Immature natural killer cell (primary cell): ENCODE data around the gene DUSP6. TPM values are rescaled to one million over a fixed set of nuclear protein-coding genes. Genes with fewer than 3 reads are reported as not detected.
A peak's percentile ranks its signal among the peaks of the same experiment; 100 is the strongest.

Experiments used
- DNase-seq, 3 donors: peaks; one replicate each; pipeline ENCODE4 v3.0.0; 2022; ENCODE audit warnings: mixed read lengths in 1 of 3
- H3K27ac Mint-ChIP-seq, 6 donors: one replicate each; pipeline ENCODE4 v1.8.0; 2020; ENCODE audit warnings: mixed read lengths in 6 of 6, mild to moderate bottlenecking in 5 of 6, inconsistent platforms in 4 of 6, moderate library complexity in 3 of 6
- H3K27me3 Mint-ChIP-seq, 3 donors: one replicate each; pipeline ENCODE4 v1.8.0; 2020 to 2021; ENCODE audit warnings: low read depth in 3 of 3, mild to moderate bottlenecking in 3 of 3, mixed read lengths in 3 of 3, moderate library complexity in 3 of 3, inconsistent platforms in 1 of 3
- H3K36me3 Mint-ChIP-seq, 3 donors: one replicate each; pipeline ENCODE4 v1.8.0; 2020; ENCODE audit warnings: mixed read lengths in 3 of 3, inconsistent platforms in 2 of 3, mild to moderate bottlenecking in 2 of 3
- H3K4me1 Mint-ChIP-seq, 2 donors: one replicate each; pipeline ENCODE4 v1.8.0; 2020; ENCODE audit warnings: inconsistent platforms in 2 of 2, mild to moderate bottlenecking in 2 of 2, mixed read lengths in 2 of 2, moderate library complexity in 1 of 2
- H3K4me3 Mint-ChIP-seq, 5 donors: one replicate each; pipeline ENCODE4 v1.8.0; 2020; ENCODE audit warnings: mild to moderate bottlenecking in 5 of 5, mixed read lengths in 5 of 5, inconsistent platforms in 3 of 5, moderate library complexity in 3 of 5
- H3K9me3 Mint-ChIP-seq, 6 donors: one replicate each; pipeline ENCODE4 v1.8.0; 2020; ENCODE audit warnings: mild to moderate bottlenecking in 6 of 6, mixed read lengths in 6 of 6, inconsistent platforms in 4 of 6, moderate library complexity in 3 of 6
- polyA plus RNA-seq, 3 donors: library from polyadenylated mRNA; unstranded; fragments of 300-500 nt; fragmentation: Illumina TruSeq; gene quantifications; one replicate each; pipeline ENCODE4 v1.2.3, GENCODE V29; 2021

DUSP6 gene
- polyA plus RNA-seq, 3 donors from 2014 or later: 18.9 to 37.6 (median 27.1) TPM

DNA sequence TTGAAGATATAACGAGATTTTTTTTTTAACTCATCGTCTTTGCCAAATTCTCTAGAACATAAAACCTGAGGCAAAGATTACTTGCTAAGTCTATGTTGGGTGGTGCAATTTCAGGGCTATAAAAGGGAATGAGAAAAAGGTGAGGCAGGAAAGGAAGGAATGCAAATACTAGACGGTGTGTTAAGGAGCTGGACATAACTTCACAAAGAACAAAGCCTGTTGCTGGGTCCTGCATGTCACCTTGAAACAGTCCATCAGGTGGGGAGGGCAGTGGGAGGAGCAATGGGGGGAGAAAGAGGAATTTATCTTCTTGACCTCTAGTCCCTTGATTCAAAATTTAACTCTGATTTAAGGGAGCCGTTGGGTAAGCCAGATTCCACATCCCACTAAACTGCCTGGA, 16.1 kb upstream of the DUSP6 start:
- Mint-ChIP-seq H3K9me3 (no peaks in the 10 kb centered on the region), H3K4me1 (peaks cover 3 to 12% of the 10 kb centered on the region in 2 donors), H3K27ac (no peak overlapping the region), H3K27me3 (peaks cover 1 to 3% (median 3%) of the 10 kb centered on the region in 3 donors), H3K36me3 (peaks cover 0 to 12% (median 6%) of the 10 kb centered on the region in 3 donors), H3K4me3 (no peak overlapping the region)
- DNase-seq: no peak

DNA sequence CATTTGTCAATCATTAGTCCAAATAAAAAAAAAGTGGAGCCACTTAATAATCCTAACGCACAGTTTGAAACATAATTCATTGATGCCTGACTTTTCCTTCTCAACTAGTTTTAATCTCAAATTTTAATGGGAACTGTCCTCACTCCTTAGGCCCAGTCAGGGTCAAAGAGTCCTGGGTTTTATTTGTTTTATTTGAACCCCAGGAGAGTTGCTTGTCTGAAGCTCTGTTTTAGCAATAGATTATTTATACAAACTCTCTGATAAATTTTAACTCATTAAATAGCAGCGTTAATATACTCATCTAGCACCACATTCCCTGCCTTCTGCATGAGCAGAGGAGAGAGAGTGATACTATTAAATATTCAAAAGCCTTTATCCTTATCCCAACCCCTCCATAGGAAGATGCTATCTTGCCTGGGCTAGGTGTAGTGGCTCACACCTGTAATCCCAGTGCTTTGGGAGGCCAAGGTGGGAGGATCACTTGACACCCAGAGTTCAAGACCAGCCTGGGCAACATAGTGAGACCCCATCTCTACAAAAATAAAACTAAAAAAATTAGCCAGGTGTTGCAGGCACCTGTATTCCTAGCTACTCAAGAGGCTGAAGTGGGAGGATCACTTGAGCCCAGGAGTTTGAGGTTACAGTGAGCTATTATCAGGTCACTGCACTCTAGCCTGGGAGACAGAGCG, 14.5 kb upstream of the DUSP6 start:
- H3K9me3 Mint-ChIP-seq: no peaks in the 10 kb centered on the region

DNA sequence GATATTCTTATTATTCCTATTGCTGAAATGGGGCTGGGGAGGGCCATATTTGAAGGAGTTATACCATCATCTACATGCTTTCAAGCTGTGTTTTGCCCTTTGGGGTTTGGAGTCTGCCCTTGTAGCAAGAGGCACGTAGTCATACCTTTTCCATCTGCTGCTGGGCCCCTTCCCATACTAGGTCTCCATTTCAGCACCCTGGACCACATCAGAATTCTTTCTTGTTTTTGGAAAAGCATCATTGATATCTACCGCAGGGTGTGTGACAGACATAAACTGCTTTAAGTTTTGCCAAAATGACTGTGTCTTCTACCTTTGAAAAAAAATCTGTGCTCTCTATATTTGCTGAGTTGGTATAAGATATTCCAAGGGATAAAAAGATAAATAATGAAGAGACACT, 12.3 kb upstream of the DUSP6 start:
- peaks cover 0 to 22% (median 4%) of the 10 kb centered on the region in 3 donors for H3K36me3 Mint-ChIP-seq
- H3K27ac Mint-ChIP-seq: no peak overlapping the region
- DNase-seq: no peak
- H3K9me3 Mint-ChIP-seq: no peaks in the 10 kb centered on the region
- H3K4me3 Mint-ChIP-seq: no peak overlapping the region
- no peaks in the 10 kb centered on the region for H3K4me1 Mint-ChIP-seq
- peaks cover 0 to 1% (median 1%) of the 10 kb centered on the region in 3 donors for H3K27me3 Mint-ChIP-seq

More for the DNA sequence above, 14.5 kb upstream of the DUSP6 start:
- peaks cover 3 to 12% of the 10 kb centered on the region in 2 donors for H3K4me1 Mint-ChIP-seq
- peaks cover 0 to 14% (median 6%) of the 10 kb centered on the region in 3 donors for H3K36me3 Mint-ChIP-seq
- DNase-seq: no peak
- peaks cover 1 to 3% (median 3%) of the 10 kb centered on the region in 3 donors for H3K27me3 Mint-ChIP-seq
- H3K27ac Mint-ChIP-seq: no peak overlapping the region
- H3K4me3 Mint-ChIP-seq: no peak overlapping the region

DNA sequence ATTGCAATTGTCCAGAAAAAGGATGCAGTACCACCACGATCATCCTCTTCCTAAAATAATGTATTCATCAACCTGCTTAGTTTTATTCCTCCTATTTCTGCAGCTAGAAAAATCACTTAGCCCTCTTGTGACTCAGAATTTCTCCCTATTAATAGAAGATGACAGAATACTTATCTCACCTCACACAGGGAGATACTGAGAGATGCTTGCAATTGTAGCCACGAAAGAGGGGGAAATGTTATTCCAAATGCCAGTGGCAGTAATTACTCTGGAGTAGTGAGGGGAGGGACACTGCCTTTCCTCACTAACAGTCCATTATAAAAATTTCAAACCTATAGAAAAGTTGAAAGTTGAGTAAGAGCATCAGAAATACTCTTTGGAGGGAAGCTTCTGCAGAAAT, 11.8 kb upstream of the DUSP6 start:
- H3K27me3 Mint-ChIP-seq: peaks cover 0 to 1% (median 1%) of the 10 kb centered on the region in 3 donors
- DNase-seq: no peak
- peaks cover 0 to 22% (median 4%) of the 10 kb centered on the region in 3 donors for H3K36me3 Mint-ChIP-seq
- no peaks in the 10 kb centered on the region for H3K4me1 Mint-ChIP-seq
- H3K27ac Mint-ChIP-seq: no peak overlapping the region
- H3K9me3 Mint-ChIP-seq: no peaks in the 10 kb centered on the region
- no peak overlapping the region for H3K4me3 Mint-ChIP-seq

DNA sequence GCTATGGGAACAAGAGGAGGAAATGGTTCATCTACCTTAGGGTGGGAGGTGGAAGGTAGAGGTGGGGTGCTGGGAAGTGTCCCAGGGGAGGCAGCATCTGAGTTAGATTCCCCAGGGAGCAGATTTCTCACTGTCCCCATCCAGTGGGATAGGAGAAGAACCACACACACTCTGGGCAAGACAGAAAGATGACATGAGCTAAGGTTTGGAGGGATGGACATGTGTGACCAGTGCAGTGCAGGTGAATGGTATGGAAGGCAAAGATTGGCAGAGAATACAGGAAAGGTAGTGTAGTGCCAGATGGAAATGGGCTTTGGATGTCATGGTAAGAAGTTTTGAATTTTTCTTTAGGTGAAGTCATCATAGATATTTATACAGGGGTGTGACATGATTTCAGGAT, 11.3 kb upstream of the DUSP6 start:
- Mint-ChIP-seq H3K36me3 (peaks cover 3 to 22% (median 4%) of the 10 kb centered on the region in 3 donors), H3K4me3 (no peak overlapping the region), H3K9me3 (no peaks in the 10 kb centered on the region), H3K27me3 (peaks cover 0 to 1% (median 1%) of the 10 kb centered on the region in 3 donors), H3K27ac (no peak overlapping the region), H3K4me1 (no peaks in the 10 kb centered on the region)
- DNase-seq: no peak

DNA sequence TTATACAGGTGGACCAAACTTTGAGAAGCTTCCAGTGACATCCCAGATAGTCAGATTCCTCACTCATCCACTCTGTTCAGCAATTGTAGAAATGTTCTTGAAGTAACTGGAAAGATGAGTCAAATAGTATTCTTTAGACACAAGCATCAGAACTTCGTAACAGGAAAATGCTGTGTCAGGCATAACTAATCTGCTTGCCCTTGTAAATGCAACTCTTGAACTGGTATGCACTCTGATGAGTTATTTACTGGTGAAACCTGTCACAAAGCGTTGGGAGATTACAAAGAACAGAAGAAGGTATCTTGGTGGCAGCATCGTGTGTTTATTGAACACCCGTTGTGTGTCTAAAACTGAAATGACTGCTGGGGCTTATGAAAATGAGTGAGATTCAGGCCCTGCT, 10.8 kb upstream of the DUSP6 start:
- H3K4me1 Mint-ChIP-seq: no peaks in the 10 kb centered on the region
- DNase-seq: no peak
- H3K9me3 Mint-ChIP-seq: no peaks in the 10 kb centered on the region
- peaks cover 0 to 1% (median 1%) of the 10 kb centered on the region in 3 donors for H3K27me3 Mint-ChIP-seq
- H3K4me3 Mint-ChIP-seq: no peak overlapping the region
- peaks cover 4 to 20% (median 6%) of the 10 kb centered on the region in 3 donors for H3K36me3 Mint-ChIP-seq
- H3K27ac Mint-ChIP-seq: no peak overlapping the region

DNA sequence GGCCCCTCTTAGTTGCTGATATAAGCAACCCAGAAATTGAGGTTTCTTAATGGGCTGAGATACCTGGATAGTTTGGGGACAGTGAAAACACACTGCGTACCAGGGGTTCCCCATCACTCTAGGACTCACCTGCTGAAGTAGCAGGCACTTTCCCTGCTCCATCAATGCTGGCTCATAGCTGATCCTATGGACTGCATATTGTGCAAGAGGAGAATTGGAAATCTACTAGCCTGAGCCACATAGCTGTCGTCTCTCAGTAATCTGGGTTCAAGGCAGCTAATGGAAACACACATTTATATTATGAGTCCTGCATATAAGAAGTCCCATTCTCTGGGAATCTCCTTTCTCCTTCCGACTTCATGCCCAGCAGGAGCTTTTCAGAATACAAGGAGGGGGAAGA, 7.3 kb upstream of the DUSP6 start:
- Mint-ChIP-seq H3K9me3 (no peaks in the 10 kb centered on the region), H3K4me1 (peaks cover 9 to 15% of the 10 kb centered on the region in 2 donors), H3K27ac (no peak overlapping the region), H3K36me3 (peaks cover 4 to 15% (median 6%) of the 10 kb centered on the region in 3 donors), H3K27me3 (peaks cover under 1 to 2% (median 1%) of the 10 kb centered on the region in 3 donors), H3K4me3 (no peak overlapping the region)
- no peak for DNase-seq

DNA sequence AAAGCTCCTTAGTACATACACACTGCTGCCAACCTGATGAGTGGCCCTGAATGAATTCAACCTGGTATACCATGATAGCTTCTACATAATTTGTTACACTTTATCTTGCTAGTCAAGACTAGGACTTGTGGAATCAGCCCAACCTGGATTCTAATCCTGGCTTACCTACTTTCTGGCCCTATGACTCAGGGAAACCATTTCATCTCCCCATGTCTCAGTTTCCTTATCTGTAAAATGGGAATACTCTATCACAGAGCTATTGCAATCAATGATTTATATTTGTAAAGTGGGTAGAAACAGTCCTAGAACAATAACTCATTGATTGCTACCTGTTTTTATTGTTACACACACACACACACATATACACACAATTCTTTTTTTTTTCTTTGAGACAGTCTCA, 6.5 kb upstream of the DUSP6 start:
- H3K27me3 Mint-ChIP-seq: peaks cover 0 to 4% (median 2%) of the 10 kb centered on the region in 3 donors
- DNase-seq: no peak
- H3K4me1 Mint-ChIP-seq: peaks cover 12 to 20% of the 10 kb centered on the region in 2 donors
- H3K36me3 Mint-ChIP-seq: peaks cover 3 to 15% (median 6%) of the 10 kb centered on the region in 3 donors
- H3K27ac Mint-ChIP-seq: no peak overlapping the region
- H3K9me3 Mint-ChIP-seq: no peaks in the 10 kb centered on the region
- H3K4me3 Mint-ChIP-seq: no peak overlapping the region

DNA sequence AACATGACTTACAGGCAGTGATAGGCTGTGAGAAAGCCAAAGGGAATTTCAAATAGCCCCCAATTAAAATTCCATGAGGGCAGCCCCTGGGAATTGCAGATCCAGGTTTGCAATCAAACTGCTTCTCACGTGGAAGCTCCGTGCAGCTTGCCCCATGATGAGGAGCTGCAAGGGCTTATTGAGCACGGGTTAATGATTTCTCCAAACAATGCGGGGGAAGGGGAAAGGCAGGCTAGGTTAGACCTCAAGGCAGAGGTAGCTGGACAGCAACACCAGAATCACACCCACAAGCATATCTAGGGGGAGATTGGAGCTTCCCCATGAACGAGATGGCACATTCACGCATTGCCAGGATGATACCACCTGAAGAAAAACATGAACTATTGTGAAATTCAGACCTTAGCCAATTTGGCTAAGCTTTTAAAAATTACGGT, 5.0 kb upstream of the DUSP6 start:
- peaks cover 3 to 8% (median 6%) of the 10 kb centered on the region in 3 donors for H3K36me3 Mint-ChIP-seq
- H3K9me3 Mint-ChIP-seq: no peaks in the 10 kb centered on the region
- no peak overlapping the region for H3K27ac Mint-ChIP-seq
- H3K4me3 Mint-ChIP-seq: no peak overlapping the region
- DNase-seq: no peak
- H3K27me3 Mint-ChIP-seq: peaks cover 3 to 11% (median 8%) of the 10 kb centered on the region in 3 donors
- peaks cover 15 to 29% of the 10 kb centered on the region in 2 donors for H3K4me1 Mint-ChIP-seq

DNA sequence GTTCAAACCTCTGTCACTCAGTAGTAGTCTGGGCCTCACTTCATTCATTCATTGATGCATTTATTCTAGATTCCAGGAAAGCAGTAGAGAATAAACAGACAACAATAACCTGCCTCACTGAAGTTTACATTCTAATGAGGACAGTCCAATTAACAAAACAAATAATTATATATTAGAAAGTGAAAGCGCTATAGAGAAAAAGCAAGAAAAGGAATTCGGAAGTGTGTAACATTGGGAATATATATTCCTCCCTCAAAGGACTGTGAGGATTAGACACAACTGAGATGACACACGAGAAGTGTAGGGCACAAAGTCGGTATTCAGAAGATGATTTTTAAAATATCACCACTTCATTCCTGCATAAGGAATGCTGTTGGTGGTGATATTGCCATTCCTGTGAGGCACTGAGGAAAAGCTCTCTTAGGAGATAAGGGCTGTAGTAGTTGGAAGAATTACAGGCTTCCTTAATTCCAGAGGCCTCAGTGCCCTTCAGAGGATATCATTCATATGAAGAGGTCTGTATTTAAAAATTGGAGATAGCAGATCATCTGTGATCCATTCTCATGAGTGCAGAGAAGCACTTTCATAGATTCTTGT, 3.9 kb upstream of the DUSP6 start:
- H3K9me3 Mint-ChIP-seq: no peaks in the 10 kb centered on the region
- H3K4me1 Mint-ChIP-seq: peaks cover 15 to 32% of the 10 kb centered on the region in 2 donors
- peak overlapping the region in 3 of 5 donors; percentile 10 to 25 (median 11) for H3K4me3 Mint-ChIP-seq
- H3K36me3 Mint-ChIP-seq: peaks cover 3 to 6% (median 4%) of the 10 kb centered on the region in 3 donors
- no peak for DNase-seq
- peaks cover 7 to 17% (median 17%) of the 10 kb centered on the region in 3 donors for H3K27me3 Mint-ChIP-seq
- peak overlapping the region in 2 of 6 donors; percentile 26 to 48 for H3K27ac Mint-ChIP-seq

DNA sequence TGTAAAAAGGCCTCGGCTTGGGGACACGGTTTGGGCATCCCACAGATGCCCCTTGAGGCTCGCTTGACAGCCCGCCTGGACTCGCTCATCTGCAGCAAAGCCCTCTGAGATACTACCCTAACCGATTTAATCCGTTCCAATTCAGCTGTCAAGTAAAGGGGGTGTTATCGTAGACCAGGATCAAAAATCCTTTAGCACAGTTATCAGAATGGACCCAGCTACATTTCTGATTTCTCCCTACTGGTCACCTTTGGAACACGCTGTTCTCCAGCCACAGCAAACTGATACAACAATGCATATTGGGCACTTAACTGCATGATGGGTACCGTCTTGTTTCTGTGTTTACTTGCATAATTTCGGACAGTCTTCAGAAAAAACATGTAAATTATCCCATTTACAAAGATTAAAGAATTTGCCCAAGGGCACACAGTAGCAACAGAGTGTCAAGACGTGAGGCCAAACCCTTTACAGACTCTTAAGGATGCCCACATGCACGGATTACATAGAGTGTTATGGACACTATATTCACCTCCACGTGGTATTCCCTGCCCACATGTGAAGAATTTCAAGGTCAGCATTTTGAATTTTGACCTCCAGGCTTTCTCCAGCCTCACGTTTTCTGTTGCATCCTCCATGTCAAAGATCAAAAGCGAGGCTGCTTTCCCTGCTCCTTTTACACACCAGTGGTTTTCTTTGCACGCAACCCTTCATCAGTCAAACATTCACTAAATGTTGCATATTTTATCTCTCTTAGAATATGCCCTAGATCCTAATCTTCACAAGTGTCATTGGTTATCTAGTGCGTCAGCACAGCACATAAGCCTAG, 3.2 kb upstream of the DUSP6 start:
- Mint-ChIP-seq H3K4me1 (peaks cover 21 to 36% of the 10 kb centered on the region in 2 donors), H3K4me3 (peak overlapping the region; percentile 87 to 95 (median 88)), H3K9me3 (no peaks in the 10 kb centered on the region), H3K27me3 (peaks cover 13 to 21% (median 17%) of the 10 kb centered on the region in 3 donors), H3K27ac (peak overlapping the region in 5 of 6 donors; percentile 48 to 89 (median 80)), H3K36me3 (peaks cover 0 to 7% (median 3%) of the 10 kb centered on the region in 3 donors)
- DNase-seq: no peak

DNA sequence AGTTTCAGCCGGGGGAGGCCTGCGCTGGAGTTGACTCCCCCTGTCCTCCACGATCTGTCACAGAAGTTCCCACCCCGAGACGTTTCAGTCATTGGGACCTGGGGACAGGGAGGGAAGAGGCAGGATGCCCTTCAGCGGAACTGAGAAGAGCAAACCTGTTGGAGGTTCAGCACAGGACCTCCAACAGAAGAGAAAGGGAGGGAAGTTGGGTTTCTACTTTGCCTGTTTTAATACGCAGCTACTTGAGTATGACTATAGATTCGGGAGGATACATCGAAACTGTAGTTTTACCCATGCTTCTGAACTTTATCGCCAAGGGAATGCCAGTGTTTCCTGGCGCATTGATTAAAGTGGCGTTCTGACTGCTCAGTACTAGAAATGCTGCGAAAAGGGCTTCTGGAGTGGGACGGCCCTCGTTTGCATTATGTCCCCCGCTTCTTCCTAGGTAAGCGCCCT, 2.3 kb upstream of the DUSP6 start:
- DNase-seq: no peak
- H3K27me3 Mint-ChIP-seq: peaks cover 13 to 22% (median 17%) of the 10 kb centered on the region in 3 donors
- H3K27ac Mint-ChIP-seq: peak overlapping the region; percentile 79 to 93 (median 88)
- no peaks in the 10 kb centered on the region for H3K9me3 Mint-ChIP-seq
- H3K4me1 Mint-ChIP-seq: peaks cover 28 to 44% of the 10 kb centered on the region in 2 donors
- H3K36me3 Mint-ChIP-seq: peaks cover 0 to 9% (median 3%) of the 10 kb centered on the region in 3 donors
- peak overlapping the region; percentile 87 to 95 (median 88) for H3K4me3 Mint-ChIP-seq

DNA sequence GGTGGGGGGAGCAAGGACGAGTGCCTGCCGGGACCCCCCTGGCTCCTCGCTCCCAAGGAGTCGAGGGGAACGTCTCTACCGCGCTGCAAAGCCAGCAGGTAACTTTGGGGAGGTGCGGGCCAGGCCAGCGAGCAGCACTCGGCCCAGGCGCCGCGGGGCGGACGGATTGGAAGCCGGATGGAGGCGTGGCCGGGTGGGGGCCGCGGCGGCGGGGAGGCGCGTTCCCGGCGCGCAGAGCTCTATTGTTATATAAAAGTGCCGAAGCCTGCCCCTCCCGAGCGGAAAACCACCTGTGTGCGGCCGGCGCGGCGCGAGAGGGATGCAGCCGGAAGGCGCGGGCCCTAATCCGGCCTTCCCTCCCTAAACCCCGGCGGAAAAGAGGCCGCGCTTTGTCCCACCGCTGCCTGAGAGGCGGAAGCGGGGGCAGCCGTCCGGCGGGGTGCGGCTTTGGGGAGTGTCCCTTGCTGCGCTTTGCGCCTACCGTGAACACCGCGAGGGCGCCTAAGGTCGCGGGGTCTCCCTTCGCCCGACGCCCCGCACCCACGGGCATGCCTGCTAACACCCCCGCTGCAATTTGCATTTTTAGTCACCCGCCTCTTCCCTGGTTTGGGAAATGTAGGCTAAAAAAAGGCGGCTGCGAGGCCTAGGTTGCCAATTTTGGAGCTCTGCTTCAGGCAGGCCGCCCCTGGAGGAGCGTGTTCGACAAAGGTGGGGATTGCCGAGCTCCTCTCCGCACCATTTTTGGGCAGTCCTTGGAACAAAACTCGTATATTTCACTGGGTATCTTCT, 1.7 kb upstream of the DUSP6 start:
- H3K4me1 Mint-ChIP-seq: peaks cover 34 to 50% of the 10 kb centered on the region in 2 donors
- peak overlapping the region; percentile 87 to 95 (median 88) for H3K4me3 Mint-ChIP-seq

More for the DNA sequence above, 1.7 kb upstream of the DUSP6 start:
- no peaks in the 10 kb centered on the region for H3K9me3 Mint-ChIP-seq
- peak; percentile 71 to 77 (median 74) for DNase-seq
- peaks cover 13 to 22% (median 17%) of the 10 kb centered on the region in 3 donors for H3K27me3 Mint-ChIP-seq
- peaks cover 0 to 13% (median 7%) of the 10 kb centered on the region in 3 donors for H3K36me3 Mint-ChIP-seq
- H3K27ac Mint-ChIP-seq: peak overlapping the region; percentile 79 to 93 (median 88)
